GM12874 (cell line): ENCODE results near the gene SH3BP5.

ENCODE experiments used
- TF ChIP-seq, protein P1 (sequence below): IDR thresholded peaks from 2 replicates; pipeline ENCODE4 v1.5.1; 2011; ENCODE audit warnings: low read depth, mild to moderate bottlenecking, control low read depth, low read length, moderate library complexity; ENCODE audit not compliant: insufficient read depth

Gene SH3BP5

DNA sequence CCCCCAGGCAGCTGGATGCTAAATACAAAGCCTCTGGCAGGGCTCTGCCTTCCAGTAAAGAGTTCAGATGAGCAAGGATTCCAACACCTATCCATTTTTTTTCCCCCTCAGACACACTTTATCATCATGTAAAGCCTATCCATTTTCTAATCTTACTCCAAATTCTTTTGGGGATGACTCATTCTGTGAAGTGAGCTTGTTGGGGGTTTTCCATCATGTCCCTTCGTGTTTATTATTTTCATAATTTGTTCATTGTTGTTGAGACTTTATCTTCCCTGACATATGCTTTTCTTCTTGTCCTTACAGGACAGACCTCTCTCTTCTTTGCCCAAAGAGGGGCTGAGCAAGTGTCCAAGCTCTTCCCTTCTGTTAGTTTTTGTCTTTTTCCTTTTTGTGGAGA, 34.7 kb upstream of the SH3BP5 start:
- TF ChIP-seq, protein P1, sequence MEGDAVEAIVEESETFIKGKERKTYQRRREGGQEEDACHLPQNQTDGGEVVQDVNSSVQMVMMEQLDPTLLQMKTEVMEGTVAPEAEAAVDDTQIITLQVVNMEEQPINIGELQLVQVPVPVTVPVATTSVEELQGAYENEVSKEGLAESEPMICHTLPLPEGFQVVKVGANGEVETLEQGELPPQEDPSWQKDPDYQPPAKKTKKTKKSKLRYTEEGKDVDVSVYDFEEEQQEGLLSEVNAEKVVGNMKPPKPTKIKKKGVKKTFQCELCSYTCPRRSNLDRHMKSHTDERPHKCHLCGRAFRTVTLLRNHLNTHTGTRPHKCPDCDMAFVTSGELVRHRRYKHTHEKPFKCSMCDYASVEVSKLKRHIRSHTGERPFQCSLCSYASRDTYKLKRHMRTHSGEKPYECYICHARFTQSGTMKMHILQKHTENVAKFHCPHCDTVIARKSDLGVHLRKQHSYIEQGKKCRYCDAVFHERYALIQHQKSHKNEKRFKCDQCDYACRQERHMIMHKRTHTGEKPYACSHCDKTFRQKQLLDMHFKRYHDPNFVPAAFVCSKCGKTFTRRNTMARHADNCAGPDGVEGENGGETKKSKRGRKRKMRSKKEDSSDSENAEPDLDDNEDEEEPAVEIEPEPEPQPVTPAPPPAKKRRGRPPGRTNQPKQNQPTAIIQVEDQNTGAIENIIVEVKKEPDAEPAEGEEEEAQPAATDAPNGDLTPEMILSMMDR, result no peak

DNA sequence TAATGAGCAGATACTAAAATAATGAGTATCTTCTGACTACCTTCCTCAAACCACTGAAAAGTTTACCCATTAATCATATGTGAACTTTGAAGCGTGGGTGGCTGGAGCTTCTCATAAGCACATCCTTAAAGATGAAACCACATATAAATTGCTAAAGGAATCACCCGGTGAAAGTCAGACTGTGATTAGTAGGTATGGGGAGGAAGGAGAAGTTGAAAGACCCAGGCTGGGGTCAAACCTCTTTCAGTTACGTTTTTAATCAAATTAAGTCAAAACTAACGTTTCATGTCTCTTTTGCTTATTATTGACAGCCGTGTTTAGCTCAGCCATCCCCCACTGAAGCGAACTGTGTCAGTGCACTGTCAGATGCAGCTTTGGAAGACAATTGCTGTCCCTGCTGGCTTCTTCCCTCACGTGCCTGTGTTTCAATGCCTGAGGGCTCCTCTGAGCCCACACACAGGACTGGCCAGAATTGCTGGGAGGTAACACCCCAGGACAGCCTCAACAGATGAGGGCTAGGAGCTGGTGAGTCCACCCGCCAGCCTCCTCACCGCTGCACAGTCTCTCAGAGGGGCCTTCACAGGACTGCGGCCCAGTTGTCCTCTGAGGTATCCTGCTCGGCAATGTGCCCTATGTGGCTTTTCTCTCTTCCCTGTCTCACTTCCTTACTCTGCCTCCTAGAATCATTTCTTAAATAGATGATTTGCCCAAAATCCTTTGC, 29.3 kb upstream of the SH3BP5 start:
- TF ChIP-seq, protein P1, result no peak

DNA sequence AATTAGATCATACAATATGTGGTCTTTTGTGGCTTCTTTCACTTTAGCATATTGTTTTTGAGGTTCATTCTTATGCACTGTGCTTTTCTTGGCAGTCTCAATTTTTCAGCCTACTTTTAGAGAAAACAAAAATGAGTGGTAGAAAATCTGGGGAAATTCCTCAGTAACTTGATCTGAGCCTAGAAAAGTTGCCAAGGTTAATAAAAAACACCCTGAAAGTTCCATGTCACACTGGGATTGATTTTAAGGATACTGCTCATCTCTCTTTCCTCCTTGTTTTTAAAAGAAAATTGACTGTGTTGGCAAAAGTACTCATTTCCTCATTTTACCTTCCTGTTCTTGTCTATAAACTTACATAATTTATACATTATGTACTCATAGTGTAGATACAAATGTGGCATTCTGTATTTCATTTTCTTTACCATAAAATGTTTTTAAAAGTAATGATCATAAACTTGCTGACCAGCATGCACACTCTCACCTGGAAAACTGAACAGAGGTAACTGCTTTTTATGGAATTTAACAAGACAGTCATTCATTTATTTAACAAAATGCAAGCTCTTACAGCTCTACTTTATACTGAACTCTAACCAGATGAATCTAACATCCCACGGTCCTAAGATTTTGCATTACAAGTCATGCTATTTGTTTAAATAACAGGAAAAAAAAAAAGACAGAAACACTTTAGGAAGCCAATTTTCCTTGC, 28.6 kb upstream of the SH3BP5 start:
- TF ChIP-seq, protein P1, result no peak

DNA sequence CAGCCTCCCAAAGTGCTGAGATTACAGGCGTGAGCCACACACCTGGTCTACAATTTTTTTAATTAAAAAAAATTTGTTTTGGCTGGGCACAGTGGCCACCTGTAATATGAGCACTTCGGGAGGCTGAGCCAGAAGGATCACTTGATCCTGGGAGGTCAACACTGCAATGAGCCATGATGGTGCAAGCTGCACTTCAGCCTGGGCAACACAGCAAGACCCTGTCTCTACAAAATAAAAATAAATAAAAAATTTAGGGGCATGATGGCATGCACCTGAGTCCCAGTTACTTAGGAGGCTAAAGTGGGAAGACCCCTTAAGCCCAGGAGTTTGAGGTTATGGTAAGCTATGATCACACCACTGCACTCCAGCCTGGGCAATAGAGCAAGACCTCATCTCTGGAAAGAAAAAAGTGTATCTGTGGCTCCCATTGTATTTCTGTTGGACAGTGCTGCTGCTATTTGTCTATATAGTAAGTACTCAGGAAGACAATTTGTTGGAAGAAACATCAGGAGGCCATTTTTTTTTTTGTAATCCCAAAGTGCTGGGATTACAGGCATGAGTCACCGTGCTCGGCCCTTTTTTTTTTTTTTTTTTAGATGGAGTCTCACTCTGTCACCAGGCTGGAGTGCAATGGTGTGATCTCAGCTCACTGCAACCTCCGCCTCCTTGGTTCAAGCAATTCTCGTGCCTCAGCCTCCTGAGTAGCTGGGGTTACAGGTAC, 27.5 kb upstream of the SH3BP5 start:
- TF ChIP-seq, protein P1, result no peak

DNA sequence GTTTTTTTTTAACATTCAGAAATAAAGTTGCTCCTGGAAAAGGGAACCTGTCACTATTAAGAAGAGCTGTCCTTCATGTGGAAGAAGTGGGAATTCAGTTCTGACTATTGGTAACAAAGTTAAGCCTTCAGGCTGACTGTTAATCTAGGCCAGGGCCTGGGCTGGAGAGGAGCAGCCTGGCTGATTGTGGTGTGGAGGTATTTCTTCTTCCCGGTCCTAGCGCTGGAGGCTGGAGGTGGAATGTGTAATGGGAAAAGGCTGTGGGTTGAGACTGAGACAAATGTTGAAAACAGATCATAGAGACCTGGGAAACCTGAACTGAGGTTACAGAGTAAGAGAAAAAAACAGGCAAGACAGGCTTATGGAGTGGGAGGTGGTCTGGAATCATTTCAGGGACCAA, 23.8 kb upstream of the SH3BP5 start:
- TF ChIP-seq, protein P1, result no peak

DNA sequence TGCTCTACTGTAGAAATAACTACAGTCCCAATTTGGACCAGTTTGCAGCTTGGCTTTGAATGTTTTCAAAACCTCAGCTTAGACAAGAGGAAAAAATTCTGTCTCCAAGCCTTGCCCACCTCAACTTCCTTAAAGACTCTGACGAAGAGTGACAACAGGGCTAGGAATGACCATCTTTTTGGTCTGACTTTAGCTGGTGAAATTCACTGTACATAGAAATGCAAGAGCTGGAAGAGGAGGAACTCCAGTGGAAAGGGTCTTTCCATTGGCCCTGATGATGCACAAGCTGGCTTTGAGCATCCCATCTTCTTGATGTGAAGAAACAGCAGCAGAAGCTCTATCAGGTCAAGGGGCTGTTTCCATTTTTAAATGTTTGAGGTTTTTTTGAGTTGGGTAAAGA, 22.7 kb upstream of the SH3BP5 start:
- TF ChIP-seq, protein P1, result no peak

DNA sequence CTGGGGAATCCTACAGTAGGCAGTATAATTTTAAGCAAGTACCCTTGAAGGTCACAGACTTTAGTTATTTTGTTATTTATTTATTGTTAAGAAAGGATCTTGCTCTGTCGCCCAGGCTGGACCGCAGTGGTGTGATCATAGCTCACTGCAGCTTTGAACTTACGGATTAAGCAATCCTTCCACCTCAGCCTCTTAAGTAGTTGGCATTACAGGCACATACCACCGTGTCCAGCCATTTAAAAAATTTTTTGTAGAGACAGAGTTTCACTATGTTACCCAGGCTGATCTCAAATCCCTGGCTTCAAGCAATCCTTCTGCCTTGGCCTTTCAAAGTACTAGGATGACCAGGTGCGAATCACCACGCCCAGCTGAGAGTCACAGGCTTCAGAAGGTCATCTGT, 22.1 kb upstream of the SH3BP5 start:
- TF ChIP-seq, protein P1, result no peak
